HG03575 (cell line): ENCODE results near the gene FKBP2.
"Not testable (repeated sequence)": the region's sequence is repeated elsewhere in the genome, so short reads cannot be mapped to it uniquely, and the experiment has no call there.

Experiments
- ATAC-seq: cut with Tn5 transposase; IDR thresholded peaks from one replicate; pipeline ENCODE4 v1.9.1; 2021; ENCODE audit not compliant: unreplicated experiment, insufficient number of reproducible peaks, low FRiP score; ENCODE audit errors: extremely low read depth

The FKBP2 gene

DNA sequence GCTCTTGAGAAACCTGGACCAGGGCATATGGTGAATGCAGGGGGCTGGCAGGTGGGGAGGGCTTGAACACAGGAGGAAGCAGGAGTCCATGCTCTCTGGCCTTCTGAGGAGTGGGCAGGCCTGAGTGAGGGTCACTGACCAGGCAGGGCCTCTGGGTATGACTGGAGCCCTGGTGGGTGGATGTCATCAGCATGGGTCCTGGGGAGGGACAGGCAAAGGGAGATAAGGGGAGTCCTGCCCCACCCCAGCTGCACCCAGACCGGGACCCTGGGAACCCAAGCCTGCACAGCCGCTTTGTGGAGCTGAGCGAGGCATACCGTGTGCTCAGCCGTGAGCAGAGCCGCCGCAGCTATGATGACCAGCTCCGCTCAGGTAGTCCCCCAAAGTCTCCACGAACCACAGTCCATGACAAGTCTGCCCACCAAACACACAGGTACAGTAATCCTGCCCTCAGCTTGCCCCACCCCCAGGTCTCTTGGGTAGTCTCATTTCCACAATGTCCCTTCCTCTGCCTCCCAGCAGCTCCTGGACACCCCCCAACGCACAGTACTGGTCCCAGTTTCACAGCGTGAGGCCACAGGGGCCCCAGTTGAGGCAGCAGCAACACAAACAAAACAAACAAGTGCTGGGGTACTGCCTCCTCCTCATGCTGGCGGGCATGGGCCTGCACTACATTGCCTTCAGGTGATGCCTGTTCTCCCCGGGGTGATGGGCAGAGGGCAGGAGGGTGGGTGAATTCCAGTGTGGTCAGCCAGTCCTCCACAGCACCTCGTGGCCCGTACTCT lies 8.5 kb upstream of the FKBP2 start:
- ATAC-seq: no peak

DNA sequence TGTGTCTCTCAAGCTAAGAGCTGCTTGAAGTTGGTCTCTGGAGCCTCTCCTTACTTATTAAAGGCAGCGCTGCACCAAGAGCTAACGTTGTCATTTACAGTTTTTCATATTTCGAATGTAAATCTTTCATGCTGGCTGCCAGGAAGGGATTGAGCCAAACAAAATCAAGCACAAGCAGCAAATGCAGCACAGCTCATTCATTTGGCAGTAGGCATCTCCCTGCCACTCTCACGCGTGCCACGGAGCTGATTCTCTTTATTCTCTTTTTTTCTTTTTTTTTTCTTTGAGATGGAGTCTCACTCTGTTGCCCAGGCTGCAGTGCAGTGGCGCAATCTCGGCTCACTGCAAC lies 8.0 kb upstream of the FKBP2 start:
- ATAC-seq: no peak

DNA sequence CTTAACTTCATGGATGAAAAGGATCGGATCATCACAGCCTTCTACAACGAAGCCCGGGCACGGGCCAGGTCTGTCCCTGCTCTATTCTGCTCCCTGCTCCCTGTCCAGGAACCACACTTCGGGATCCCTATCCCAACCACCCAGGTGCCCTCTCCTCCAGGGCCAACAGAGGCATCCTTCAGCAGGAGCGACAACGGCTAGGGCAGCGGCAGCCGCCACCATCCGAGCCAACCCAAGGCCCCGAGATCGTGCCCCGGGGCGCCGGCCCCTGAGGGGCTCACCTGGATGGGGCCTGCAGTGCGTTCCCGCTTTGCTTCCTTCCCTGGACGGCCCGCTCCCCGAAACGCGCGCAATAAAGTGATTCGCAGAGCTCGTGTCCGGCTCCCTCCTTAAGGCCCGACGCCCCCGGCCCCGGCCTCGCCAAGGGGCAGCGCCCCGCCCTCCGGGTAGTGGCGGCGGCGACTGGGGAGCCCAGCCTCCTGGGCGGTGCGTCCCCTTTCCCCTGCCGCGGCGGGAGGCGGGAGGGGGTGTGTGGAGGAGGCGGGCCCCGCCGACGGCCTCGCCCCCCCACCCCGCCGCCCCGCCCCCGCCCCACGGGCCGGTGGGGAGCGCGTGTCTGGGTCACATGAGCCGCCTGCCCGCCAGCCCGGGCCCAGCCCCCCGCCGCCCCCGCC lies 6.8 kb upstream of the FKBP2 start, which contains the start of gene VEGFB:
TSS of gene VEGFB (plus strand) at position 672 of the 674 bp plus-strand sequence. CDS start 250 bp downstream, outside the sequence.
- no peak for ATAC-seq

DNA sequence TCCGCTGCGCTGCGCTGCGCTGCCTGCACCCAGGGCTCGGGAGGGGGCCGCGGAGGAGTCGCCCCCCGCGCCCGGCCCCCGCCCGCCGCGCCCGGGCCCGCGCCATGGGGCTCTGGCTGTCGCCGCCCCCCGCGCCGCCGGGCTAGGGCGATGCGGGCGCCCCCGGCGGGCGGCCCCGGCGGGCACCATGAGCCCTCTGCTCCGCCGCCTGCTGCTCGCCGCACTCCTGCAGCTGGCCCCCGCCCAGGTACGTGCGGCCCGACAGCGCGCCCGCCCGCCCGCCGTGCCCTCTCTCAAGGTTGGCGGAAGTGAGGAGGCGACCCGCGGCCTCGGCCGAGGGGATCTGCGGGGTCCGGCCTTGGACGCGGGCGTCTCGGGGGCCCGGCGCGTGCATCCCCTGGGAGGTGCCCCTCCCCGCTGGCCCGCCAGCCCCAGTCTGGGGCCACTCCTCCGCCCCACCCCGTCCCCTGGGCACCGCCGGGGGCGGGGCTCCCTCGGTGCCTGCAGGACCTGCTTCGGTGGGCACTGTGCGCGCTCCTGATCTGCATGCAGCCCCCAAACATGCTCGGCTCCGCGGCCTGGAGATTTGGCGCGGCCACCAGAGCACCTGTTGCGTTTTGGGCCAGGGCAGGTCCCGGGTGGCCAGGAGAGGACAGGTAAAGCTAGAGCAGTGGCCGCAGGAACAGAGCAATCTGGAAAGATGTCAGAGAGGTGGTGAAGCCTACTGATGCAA lies 6.1 kb upstream of the FKBP2 start:
- no peak for ATAC-seq

DNA sequence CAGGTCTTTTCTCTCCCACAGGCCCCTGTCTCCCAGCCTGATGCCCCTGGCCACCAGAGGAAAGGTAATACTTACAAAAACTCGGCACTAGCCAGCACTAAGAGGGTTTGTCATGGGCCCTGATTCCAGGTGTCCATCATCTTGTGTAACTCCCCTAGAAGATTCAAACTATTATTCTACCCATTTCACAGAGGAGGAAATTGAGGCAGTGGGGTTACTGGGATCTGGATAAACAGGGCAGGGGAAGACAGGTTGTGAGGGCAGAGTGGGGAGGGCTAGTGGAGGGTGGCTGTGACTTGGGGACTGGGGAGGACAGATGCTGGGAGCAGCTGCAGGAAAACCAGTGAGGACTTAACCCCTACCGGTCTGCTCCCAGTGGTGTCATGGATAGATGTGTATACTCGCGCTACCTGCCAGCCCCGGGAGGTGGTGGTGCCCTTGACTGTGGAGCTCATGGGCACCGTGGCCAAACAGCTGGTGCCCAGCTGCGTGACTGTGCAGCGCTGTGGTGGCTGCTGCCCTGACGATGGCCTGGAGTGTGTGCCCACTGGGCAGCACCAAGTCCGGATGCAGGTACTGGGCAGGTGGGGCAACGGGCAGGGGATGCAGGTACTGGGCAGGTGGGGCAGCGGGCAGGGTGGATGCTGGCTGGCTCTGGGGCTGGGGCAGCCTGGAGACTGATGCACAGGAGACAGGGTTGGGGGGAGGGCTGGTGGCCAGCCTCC lies 5.3 kb upstream of the FKBP2 start:
- no peak for ATAC-seq

DNA sequence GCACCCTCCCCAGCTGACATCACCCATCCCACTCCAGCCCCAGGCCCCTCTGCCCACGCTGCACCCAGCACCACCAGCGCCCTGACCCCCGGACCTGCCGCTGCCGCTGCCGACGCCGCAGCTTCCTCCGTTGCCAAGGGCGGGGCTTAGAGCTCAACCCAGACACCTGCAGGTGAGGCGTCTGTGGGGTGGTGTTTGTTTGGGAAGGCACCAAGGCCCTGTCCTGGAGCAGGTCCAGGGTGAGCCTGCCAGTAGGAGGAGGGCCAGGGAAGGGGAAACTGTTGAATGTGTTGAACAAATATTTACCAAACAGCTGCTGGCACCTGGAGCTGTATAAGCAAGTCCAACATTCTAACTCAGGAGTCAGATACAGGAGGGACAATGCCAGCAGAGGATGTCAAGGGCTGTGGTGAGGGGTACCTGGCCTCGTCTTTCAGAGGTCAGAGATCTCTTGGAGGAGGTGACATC lies 3.4 kb upstream of the FKBP2 start:
- no peak for ATAC-seq

DNA sequence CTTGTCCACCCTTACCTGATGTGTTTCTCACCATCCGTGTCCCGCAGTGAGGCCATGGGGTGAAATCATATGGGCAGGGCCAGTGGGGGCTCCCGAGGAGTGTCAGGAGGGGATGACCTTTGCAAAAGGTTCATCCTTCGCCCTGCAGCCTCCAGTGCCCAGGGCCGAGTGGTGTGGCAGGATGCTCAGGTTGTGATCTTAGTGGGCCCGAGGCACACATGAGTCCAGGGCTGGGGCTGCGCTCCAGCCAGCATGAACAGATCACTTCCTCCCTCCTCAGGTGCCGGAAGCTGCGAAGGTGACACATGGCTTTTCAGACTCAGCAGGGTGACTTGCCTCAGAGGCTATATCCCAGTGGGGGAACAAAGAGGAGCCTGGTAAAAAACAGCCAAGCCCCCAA lies 2.8 kb upstream of the FKBP2 start:
- ATAC-seq: no peak

DNA sequence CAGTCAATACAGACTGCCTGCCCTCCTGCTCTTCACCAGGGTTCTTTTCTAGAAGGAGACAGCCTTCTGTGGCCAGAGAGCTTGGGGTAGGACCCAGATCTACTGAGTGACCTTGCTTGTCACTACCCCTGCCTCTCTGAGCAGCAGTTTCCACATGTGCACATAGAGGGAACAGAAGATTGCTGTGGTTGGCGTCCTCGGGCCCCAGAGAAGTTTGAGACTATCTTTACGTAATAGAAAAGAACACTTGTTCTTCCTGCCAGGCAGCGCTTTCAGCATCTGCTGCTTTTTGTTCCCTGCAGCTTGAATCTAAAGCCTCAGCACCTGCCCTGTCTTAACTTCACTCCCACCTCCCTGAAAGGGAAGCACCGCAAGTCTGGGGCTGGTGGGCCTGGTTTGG lies 1.9 kb upstream of the FKBP2 start:
- ATAC-seq: no peak

DNA sequence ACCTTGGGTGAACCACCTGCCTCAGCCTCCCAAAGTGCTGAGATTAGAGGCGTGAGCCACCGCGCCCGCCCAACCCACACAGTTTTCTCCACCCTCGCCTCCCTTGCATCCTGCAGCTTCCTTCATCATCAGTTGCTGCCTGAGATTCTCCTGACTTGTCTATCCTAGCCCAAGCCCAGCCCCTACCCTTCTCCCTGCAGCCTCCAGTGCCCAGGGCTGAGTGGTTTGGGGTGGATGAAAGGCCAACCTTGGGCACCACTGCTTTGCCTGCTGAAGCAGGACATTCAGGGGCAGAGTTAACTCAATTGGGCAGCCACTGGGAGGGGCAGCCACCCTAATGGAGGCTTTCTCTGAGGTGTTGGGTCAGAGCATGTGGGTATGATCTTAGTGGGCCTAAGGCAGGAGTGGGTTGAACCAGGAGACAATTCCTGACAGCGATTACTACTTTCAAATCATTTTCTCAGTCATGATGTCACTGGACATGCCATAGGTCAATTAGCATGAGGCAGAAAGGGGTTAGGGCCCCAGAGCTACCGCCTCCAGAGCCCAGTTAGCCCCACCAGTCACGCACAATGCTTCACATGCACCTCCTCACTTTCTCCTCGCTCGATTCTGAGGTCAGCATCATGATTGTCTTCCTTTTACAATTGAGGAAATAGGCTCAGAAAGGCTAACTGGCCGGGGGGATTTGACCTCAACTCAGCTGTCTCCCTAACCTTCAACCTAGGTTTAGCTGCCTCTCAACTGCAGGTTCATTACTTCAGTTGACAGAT lies 1.0 kb upstream of the FKBP2 start:
- no peak for ATAC-seq

DNA sequence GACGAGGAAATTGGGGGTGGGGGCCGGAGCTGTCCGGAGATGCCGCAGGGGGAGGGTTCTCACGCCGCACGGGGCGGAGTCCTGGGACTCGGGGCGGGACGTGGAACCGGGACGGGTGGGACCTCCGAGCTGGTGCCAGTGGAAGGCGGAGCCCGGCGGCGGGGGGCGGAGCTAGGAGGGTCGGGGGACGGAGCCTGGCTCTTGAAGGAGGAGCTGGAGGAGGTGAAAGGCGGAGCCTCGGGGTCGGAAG lies 271 bp downstream of the FKBP2 start:
- ATAC-seq: no peak

DNA sequence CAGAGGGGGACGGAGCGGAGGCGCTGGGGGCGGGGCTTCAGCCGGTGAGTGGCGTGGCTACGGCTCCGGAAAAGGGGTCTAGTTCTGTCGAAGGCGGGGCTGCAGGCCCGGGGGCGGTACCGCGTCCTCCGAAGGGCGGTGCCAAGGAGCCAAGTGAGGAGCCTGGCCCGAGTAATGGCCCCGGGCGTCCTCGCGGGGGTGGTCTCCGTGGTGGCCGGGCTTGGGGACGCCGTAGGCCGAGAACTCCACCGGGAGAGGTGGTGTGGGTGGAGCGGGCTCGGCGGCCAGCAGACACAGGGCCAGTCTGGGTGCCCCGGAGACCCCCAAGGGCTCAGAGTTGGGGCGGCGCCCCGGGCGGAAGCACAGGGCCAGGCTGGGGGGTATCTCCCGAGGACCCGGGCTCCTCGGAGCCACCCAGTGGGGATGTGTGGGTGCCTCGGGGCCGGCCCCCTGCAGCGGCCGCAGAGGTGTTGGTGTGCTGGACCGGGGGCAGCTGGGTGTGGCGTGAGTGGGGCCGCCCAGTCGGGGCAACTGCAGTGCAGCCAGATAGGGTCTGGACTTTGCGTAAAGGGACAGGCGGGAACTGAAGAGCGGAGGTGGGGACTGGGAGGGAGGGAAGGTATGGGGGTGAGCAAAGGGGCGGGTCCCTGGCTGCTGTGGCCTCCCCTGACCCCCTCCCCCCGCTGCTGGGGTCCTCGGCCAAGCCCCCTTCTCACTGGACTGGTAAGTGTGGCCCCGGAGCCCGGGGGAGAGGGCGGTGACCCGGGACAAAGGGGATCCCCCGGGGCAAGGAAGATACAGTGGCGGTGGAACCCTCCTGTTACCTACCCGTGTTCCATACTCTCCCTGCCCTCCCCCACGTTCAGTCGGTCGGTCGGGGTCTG lies 838 bp downstream of the FKBP2 start:
- ATAC-seq: no peak

DNA sequence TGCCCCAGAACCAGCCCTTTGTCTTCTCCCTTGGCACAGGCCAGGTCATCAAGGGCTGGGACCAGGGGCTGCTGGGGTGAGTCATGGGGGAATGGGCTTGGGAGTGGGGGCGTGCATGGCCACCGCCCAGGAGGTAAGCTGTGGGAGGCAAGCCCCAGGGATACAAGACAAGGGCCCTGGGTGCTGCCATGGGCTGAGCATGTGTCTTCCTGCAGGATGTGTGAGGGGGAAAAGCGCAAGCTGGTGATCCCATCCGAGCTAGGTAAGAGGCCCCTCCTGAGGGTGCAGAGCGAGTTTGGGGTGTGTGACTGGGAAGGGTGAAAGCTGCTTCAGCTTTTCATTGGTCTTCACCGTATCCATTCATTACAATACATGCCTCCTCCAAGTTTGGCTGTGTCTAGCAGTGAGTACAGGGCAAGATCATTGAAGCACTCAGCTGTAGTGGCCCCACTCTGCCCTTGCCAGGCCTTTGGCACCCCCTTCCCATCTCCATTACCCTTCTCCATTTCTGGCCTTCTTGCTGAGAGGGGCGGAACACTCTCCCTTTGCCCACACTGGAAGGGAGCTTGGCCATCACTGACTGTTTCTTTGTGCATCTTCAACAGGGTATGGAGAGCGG lies 2.5 kb downstream of the FKBP2 start:
- no peak for ATAC-seq

DNA sequence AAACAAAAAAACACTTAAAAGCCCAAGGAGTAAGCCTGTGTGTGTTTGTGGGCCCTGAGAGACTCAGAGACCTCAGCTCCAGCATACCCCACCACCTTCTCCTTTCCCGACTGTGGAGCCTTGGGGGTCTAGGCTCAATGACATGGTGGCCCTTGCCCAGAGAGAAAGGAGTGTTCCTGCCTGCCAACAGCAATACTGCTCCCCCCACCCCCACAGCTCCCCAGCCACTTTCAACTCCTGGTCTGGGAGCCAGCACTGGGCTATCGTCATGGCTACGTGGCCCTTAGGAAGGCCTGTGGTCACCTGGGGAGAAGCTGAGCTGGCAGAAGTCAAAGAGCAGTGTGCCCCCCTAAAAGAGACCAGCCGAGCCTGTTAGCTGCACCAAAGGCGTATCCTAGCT lies 3.2 kb downstream of the FKBP2 start:
- ATAC-seq: no peak

DNA sequence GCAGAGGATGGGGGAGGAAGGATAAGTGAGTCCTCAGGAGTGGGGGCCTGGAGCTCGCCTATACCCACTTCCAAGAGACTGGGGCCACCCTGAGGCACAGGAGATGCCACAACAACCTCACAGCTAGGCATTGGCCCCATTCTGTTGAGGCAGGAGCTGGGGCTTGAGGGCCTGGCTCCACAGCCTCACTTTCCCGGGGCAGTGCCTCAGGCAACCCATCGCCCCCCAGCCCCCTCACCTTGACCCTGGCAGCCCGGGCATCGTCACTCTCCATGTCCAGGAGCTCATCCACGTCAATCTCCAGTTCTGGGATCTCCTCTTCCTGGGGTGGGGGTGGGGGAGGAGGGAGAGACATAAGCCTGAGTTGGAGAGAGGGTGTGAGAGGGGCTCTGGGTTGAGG lies 4.1 kb downstream of the FKBP2 start:
- no peak for ATAC-seq

DNA sequence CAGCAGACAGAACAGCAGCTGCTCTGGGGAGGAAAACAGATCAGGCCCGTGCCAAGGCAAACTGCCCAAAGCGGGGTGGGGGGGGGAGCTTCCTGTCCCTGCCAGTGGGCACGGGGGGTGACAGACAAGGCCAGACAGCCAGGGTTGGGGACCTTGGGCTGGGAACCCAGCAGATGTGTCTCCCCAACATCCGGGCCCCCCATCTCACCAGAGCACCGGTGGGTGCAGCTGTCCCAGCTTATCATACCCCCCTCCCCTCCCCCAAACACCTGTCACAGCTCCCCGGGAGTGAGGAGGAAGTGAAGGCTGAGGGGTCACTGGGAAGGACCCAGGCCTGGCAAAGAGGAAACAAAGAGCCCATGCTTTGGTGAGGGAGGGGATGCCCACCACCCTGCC lies 4.5 kb downstream of the FKBP2 start:
- ATAC-seq: no peak

DNA sequence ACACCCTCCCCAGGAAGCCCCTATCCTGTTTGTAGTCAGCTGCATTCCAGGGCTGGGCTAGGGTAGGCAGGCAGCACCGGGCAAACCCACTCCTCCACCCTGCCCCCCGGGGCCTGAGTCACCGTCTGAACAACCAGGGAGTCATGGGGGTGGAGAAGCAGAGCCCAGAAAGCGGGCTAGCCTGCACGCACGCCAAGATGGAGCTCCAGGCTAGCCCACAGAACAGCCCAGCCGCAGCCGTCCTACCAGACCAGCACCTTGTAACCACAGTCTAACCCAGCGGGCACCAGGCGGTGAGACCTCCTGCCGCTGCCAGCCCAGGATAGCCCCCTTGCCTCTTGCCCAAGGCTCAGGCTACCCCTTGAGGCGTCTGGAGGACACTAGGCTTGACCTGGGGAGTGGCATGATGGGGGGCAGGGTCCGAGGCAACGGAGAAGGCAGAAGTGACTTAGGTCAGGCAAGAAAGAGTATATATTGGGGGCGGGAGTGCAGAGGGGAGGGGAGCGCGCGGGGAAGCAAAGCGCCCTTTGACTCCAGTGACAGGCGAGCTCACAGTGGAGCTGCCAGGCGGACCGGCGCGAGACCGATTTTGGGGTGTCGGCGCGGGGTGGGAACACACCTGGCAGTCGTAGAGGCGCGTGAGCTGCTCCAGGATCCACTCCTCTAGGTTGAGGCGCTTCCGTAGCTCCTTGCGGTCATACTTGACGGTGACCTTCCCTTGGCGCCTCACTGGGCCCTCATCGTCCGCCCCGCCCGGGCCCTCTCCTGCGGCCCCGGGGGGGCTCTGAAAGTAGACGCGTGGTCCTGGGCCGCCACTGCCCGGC lies 5.1 kb downstream of the FKBP2 start:
- ATAC-seq: no peak

DNA sequence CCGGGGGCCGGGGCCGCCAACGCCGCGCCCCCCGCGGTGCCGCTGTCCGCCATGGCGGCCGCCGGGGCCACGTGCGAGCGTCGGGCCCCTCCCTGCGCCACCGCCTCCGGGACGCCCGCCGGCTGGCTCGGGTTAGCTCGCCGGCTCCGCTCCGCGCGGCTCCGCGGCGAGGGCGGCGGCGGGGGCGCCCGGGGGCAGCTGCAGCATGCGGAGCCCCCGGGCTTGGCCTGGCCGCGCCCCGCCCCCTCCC lies 5.7 kb downstream of the FKBP2 start:
- not testable (repeated sequence) for ATAC-seq
